Cardiac muscle cell (in vitro differentiated cells and primary cell): ENCODE results near the gene IGSF21. TPM values are rescaled to one million over a fixed set of nuclear protein-coding genes. Genes with fewer than 3 reads are reported as not detected.

Source experiments
- DNase-seq, 2 donors: peaks; one replicate each; pipeline versions ENCODE4 v3.0.0 to v3.0.0-alpha.2; 2010 to 2017; ENCODE audit warnings: low read depth in 1 of 2, low spot score in 1 of 2
- H3K27ac ChIP-seq: fragments of 200-600 bp; sonication (generic); 2 replicates; pipeline ENCODE4 v1.5.1; 2016
- H3K27me3 ChIP-seq: fragments of 200-600 bp; sonication (generic); 2 replicates; pipeline ENCODE4 v1.6.0; 2016; ENCODE audit warnings: control low read depth
- H3K36me3 ChIP-seq: fragments of 200-600 bp; sonication (generic); 2 replicates; pipeline ENCODE4 v1.5.1; 2016; ENCODE audit warnings: control low read depth
- H3K4me1 ChIP-seq: fragments of 200-600 bp; sonication (generic); 2 replicates; pipeline ENCODE4 v1.8.1; 2017; ENCODE audit warnings: low read depth, mild to moderate bottlenecking, mixed run types
- H3K4me3 ChIP-seq: fragments of 200-600 bp; sonication (generic); 2 replicates; pipeline ENCODE4 v1.5.1; 2016; ENCODE audit warnings: mild to moderate bottlenecking
- H3K9me3 ChIP-seq: fragments of 200-600 bp; sonication (generic); 2 replicates; pipeline ENCODE4 v1.5.1; 2017; ENCODE audit warnings: low read depth, mild to moderate bottlenecking, control low read depth
- CTCF ChIP-seq: IDR thresholded peaks from 2 replicates; pipeline ENCODE4 v1.5.1; 2012; ENCODE audit warnings: low read depth, mild to moderate bottlenecking, low read length
- polyA plus RNA-seq: library from polyadenylated mRNA; unstranded; fragments of >200 nt; fragmentation: Nextera tagmentation; extraction: Ambion mirVana; gene quantifications from 2 replicates; pipeline ENCODE4 v1.2.1, GENCODE V29; 2016
- total RNA-seq: library from RNA; depleted of rRNA; stranded (reverse); fragments of >200 nt; gene quantifications from 2 replicates; pipeline ENCODE4 v1.2.3, GENCODE V29; 2016

Gene IGSF21
- total and polyA plus RNA-seq, 2 experiments from 2014 or later: 0.06 TPM; not detected in 1

GRCh38 chr1:18305182-18305795 is 197.7 kb downstream of the IGSF21 start:
- no peak for DNase-seq
- no peaks in the 10 kb centered on the region for H3K4me1 ChIP-seq
- H3K27ac ChIP-seq: no peak overlapping the region
- no peaks in the 10 kb centered on the region for H3K9me3 ChIP-seq
- no peak overlapping the region for H3K4me3 ChIP-seq
- no peaks in the 10 kb centered on the region for H3K27me3 ChIP-seq
- no peak for TF ChIP-seq CTCF
- no peaks in the 10 kb centered on the region for H3K36me3 ChIP-seq

- TF ChIP-seq CTCF: no peak
- Histone ChIP-seq H3K36me3 (no peaks in the 10 kb centered on the region), H3K4me1 (no peaks in the 10 kb centered on the region), H3K9me3 (no peaks in the 10 kb centered on the region), H3K4me3 (no peak overlapping the region), H3K27ac (no peak overlapping the region), H3K27me3 (no peaks in the 10 kb centered on the region)
- no peak for DNase-seq
Observed at GRCh38 chr1:18307329-18307898, 199.8 kb downstream of the IGSF21 start.

GRCh38 chr1:18309552-18310155 is 202.1 kb downstream of the IGSF21 start:
- Histone ChIP-seq H3K4me3 (no peak overlapping the region), H3K4me1 (no peaks in the 10 kb centered on the region), H3K9me3 (no peaks in the 10 kb centered on the region), H3K36me3 (no peaks in the 10 kb centered on the region), H3K27ac (no peak overlapping the region), H3K27me3 (no peaks in the 10 kb centered on the region)
- DNase-seq: peak in 1 of 2 donors; percentile 53
- TF ChIP-seq CTCF: no peak

GRCh38 chr1:18312961-18313360 is 205.4 kb downstream of the IGSF21 start:
- no peak for TF ChIP-seq CTCF

GRCh38 chr1:18313523-18313922 is 205.9 kb downstream of the IGSF21 start:
- Histone ChIP-seq H3K9me3 (no peaks in the 10 kb centered on the region), H3K36me3 (no peaks in the 10 kb centered on the region), H3K27ac (no peak overlapping the region), H3K27me3 (no peaks in the 10 kb centered on the region), H3K4me3 (no peak overlapping the region), H3K4me1 (no peaks in the 10 kb centered on the region)
- no peak for TF ChIP-seq CTCF
- no peak for DNase-seq

More at GRCh38 chr1:18312961-18313360, 205.4 kb downstream of the IGSF21 start:
- H3K36me3 ChIP-seq: no peaks in the 10 kb centered on the region
- H3K27me3 ChIP-seq: no peaks in the 10 kb centered on the region
- no peak overlapping the region for H3K4me3 ChIP-seq
- no peak for DNase-seq
- no peak overlapping the region for H3K27ac ChIP-seq
- H3K9me3 ChIP-seq: no peaks in the 10 kb centered on the region
- H3K4me1 ChIP-seq: no peaks in the 10 kb centered on the region
